MM.1S (cell line): ENCODE measurements around the gene LCP1.

Experiments
- CTCF ChIP-seq: fragments of 300-600 bp; sonication (generic); IDR thresholded peaks from 2 replicates; pipeline ENCODE4 v1.5.1; 2016; ENCODE audit warnings: antibody characterized with exemption, low read length, mixed read lengths
- EZH2 ChIP-seq: fragments of 300-600 bp; sonication (generic); optimal IDR thresholded peaks from 2 replicates; pipeline ENCODE3; 2017; ENCODE audit warnings: low read depth, mild to moderate bottlenecking, antibody characterized with exemption, low read length, mixed read lengths
- EZH2phosphoT487 ChIP-seq: fragments of 300-600 bp; sonication (generic); IDR thresholded peaks from 2 replicates; pipeline ENCODE4 v1.6.1; 2018; ENCODE audit warnings: antibody characterized with exemption, low read length

- TF ChIP-seq EZH2phosphoT487 (no peak), CTCF (no peak), EZH2 (no peak)
These were observed 81.0 kb downstream of the LCP1 start for GRCh38 chr13:46101002-46101401.
